ENCODE data around the gene MEN1. TPM values are rescaled to one million over a fixed set of nuclear protein-coding genes. Genes with fewer than 3 reads are reported as not detected.

Gene MEN1
- total RNA-seq (2014; rRNA removed) (46.1 and 54.1 TPM in 2 replicates), Bru-seq, nascent RNA (percentile 64 among the genes with signal in this experiment), BruChase-seq, experiment 1, labeled RNA remaining after a 6-hour chase (percentile 88 among the genes with signal in this experiment), BruChase-seq, experiment 2, labeled RNA remaining after a 2-hour chase (percentile 79 among the genes with signal in this experiment)
- long read RNA-seq, transcript MEN1-202 (10 exons, 3,148 nt), result minor isoform, 33 of 157 reads
- long read RNA-seq, transcript MEN1-207 (9 exons, 3,150 nt), result major isoform, 42 of 157 reads
- long read RNA-seq, partial matches to known transcripts, result 12 of 157 reads
- long read RNA-seq, other reads (novel, unspliced or antisense), result 66 of 157 reads

DNA sequence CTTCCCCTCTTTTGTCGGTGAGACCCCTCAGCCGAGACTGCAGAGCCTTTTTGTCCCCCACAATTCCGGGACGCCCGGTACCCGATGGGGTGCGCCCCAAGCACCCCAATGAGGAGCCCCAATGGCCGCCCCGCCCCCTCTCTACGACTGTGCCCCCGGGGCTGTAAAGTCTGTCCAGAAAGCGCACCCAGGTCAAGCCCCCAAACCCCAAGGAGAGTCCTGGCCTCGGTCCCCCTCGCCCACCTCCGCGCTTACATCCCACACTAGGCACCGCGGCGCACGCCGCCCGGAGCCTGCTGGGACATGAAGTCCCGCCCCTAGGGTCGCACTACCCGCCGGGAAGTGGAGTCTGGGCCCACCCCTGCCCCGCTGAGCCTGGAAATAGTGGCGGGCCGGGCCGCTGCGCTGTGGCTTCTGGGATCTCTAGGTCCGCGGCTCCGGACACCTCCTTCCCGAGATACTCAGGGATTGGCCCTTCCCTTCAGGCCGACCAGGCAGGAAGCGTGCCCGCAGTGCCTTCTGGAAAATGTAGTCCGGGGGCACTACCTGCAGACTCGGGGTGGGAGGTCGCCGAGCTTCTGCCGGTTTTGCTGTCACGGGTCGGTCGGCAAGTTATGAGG, at the start of gene MEN1:
Gene MEN1 (minus strand): TSS at position 281 of the 620 bp plus-strand sequence. CDS start 442 bp downstream, outside the sequence.
- H3K27me3 ChIP-seq (ENCODE audit: low read length), result no peaks in the 10 kb centered on the region
- TF ChIP-seq CTCF (conservative IDR thresholded peaks at IDR 0.05; ENCODE audit: low read depth, low read length) (no peak), EZH2phosphoT487 (IDR thresholded peaks at IDR 0.05; ENCODE audit: borderline replicate concordance, low read length) (no peak), EZH2 (IDR thresholded peaks at IDR 0.05; ENCODE audit: low read length, unreplicated experiment) (no peak)
- H3K4me2 ChIP-seq (ENCODE audit: low read length), result peak within 1 kb of the TSS; percentile 98
- H3K9ac ChIP-seq (ENCODE audit: low read length), result peak within 1 kb of the TSS; percentile 84
- peak; percentile 99 for DNase-seq
- H3K9me2 ChIP-seq (replicated peaks; ENCODE audit: low read length), result no peaks in the 10 kb centered on the region
- peaks cover 10% of the 10 kb centered on the region; the same call in 1 of the 2 replicates for H3K4me1 ChIP-seq (ENCODE audit: insufficient read depth, low read length)
- H3K36me3 ChIP-seq (ENCODE audit: low read depth, low read length), result no peaks in the 10 kb centered on the region; the same call in 1 of the 2 replicates
- no peaks in the 10 kb centered on the region for H4K20me1 ChIP-seq (ENCODE audit: low read length)
- ChIA-PET POLR2A (ENCODE audit: unreplicated experiment) (interaction anchor here (0.6 kb wide), 1 partner anchor 687 kb away, joined by 3 read pairs; no protein-coding TSS in a partner anchor), CTCF (no interaction called here)
- peak within 1 kb of the TSS; percentile 93 for H2AFZ ChIP-seq (ENCODE audit: low read length)
- H3F3A ChIP-seq (ENCODE audit: low read length, unreplicated experiment), result no peaks in the 10 kb centered on the region
- H3K9me3 ChIP-seq (ENCODE audit: low read length), result no peaks in the 10 kb centered on the region
- peak; percentile 99 for ATAC-seq
- intact Hi-C loops (cut with micrococcal nuclease), result loop anchor here (2.0 kb wide), 1 partner anchor 32 kb away; the partner anchor contains the start of gene SF1
- TSS peak; percentile 44 for BruUV-seq (replicated peaks)
- H3K27ac ChIP-seq (ENCODE audit: low read length), result no peak within 1 kb of the TSS; the same call in 1 of the 2 replicates
- H3K79me2 ChIP-seq (ENCODE audit: low read length), result peaks cover 18% of the 10 kb centered on the region
- H3K4me3 ChIP-seq (ENCODE audit: low read length), result peak within 1 kb of the TSS; percentile 89

DNA sequence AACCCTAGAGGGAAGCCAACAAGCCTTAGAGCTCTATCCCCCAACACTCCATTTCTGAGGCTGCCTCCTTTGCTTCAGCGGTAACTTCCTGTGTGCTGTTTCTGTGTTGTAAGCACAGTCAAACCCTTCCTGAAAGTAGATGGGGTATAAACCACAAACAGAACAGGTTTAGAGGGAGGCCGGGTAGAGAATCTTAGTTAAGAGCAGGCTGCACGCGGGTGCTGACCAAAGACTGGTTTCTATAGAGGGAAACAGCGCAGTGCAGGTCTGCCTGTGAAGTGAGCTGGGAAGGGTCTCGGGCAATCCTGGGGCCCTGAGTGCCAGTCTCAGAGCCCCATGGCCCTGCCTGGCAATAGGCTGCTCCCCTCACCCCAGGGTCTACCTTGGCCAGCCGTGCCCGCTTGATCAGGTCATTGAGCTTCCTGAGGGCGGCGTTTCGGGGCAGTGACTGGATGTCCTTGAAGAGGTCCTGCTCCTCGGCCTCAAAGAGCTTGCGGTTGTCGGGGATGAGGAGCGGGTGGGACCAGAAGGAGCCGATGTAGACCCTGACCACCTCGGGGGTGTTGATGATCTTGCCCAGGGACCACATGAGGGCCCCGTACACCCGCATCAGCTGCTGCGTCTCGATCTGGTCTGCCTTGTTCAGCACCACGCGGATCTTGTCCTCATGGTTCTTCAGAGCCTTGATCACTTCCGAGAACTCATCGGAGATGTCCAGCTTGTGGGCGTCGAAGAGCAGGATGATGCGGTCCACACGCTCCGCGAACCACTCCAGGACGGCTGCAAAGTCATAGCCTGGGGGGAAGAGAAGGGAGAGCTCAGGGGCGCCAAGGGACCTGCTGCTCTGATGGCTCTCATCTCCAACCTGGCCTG, 49.4 kb upstream of the MEN1 start:
- peaks cover 4% of the 10 kb centered on the region for H3F3A ChIP-seq (ENCODE audit: low read length, unreplicated experiment)
- no peak for TF ChIP-seq EZH2 (IDR thresholded peaks at IDR 0.05; ENCODE audit: low read length, unreplicated experiment)
- TF ChIP-seq EZH2phosphoT487 (IDR thresholded peaks at IDR 0.05; ENCODE audit: borderline replicate concordance, low read length), result no peak
- TF ChIP-seq CTCF (conservative IDR thresholded peaks at IDR 0.05; ENCODE audit: low read depth, low read length), result no peak
- no peak overlapping the region for H3K9ac ChIP-seq (ENCODE audit: low read length)
- DNase-seq (no peak), ATAC-seq (no peak)
- no peak overlapping the region for H2AFZ ChIP-seq (ENCODE audit: low read length)
- peaks cover 60% of the 10 kb centered on the region for H3K4me1 ChIP-seq (ENCODE audit: insufficient read depth, low read length)
- peaks cover 79% of the 10 kb centered on the region for H3K79me2 ChIP-seq (ENCODE audit: low read length)
- no peak overlapping the region for H3K4me2 ChIP-seq (ENCODE audit: low read length)
- intact Hi-C loops (cut with micrococcal nuclease), result no loop called here
- no peaks in the 10 kb centered on the region for H3K27me3 ChIP-seq (ENCODE audit: low read length)
- POLR2A ChIA-PET (ENCODE audit: unreplicated experiment), result interaction anchor here (1.1 kb wide), 1 partner anchor 9 kb away, joined by 4 read pairs; no protein-coding TSS in a partner anchor
- CTCF ChIA-PET, result no interaction called here
- H3K9me2 ChIP-seq (replicated peaks; ENCODE audit: low read length), result no peaks in the 10 kb centered on the region
- BruUV-seq (replicated peaks), result no TSS peak
- H3K9me3 ChIP-seq (ENCODE audit: low read length), result no peaks in the 10 kb centered on the region
- peaks cover 36% of the 10 kb centered on the region for H3K36me3 ChIP-seq (ENCODE audit: low read depth, low read length)
- H4K20me1 ChIP-seq (ENCODE audit: low read length), result peaks cover 19% of the 10 kb centered on the region; the same call in 1 of the 2 replicates
- H3K4me3 ChIP-seq (ENCODE audit: low read length), result no peak overlapping the region
- no peak overlapping the region for H3K27ac ChIP-seq (ENCODE audit: low read length)
